Thoracic aorta (tissue), 2 donors: ENCODE results near the gene NT5C1A. TPM values are rescaled to one million over a fixed set of nuclear protein-coding genes. Genes with fewer than 3 reads are reported as not detected.

Experiments
- ATAC-seq: fragments of 150-250 bp; one replicate; pipeline ENCODE4 v1.8.0; 2017; ENCODE audit warnings: low read depth; ENCODE audit not compliant: insufficient number of reproducible peaks, low FRiP score
- DNase-seq: peaks from one replicate; pipeline ENCODE4 v3.0.0-alpha.2; 2020; ENCODE audit warnings: low spot score
- H3K27ac ChIP-seq, 2 donors: fragments of 200-600 bp; sonication (generic); 1 replicate in 1 of 2; 2 replicates in 1 of 2; pipeline ENCODE4 v1.5.1; 2016; ENCODE audit warnings: mild to moderate bottlenecking in 2 of 2, moderate library complexity in 2 of 2
- H3K27me3 ChIP-seq: fragments of 200-600 bp; sonication (generic); replicated peaks from 2 replicates; pipeline ENCODE4 v1.6.0; 2016; ENCODE audit warnings: mild to moderate bottlenecking; ENCODE audit not compliant: insufficient read depth
- H3K36me3 ChIP-seq: fragments of 200-600 bp; sonication (generic); one replicate; pipeline ENCODE4 v1.5.1; 2016
- H3K4me1 ChIP-seq, 2 donors: fragments of 200-600 bp; sonication (generic); 1 replicate in 1 of 2; 2 replicates in 1 of 2; pipeline versions ENCODE4 v1.5.1 to v1.6.0; 2016; ENCODE audit warnings: low read depth in 2 of 2, mild to moderate bottlenecking in 1 of 2; ENCODE audit not compliant: control insufficient read depth in 1 of 2
- H3K4me3 ChIP-seq: fragments of 200-600 bp; sonication (generic); 2 replicates; pipeline ENCODE4 v1.5.1; 2016; ENCODE audit warnings: mild to moderate bottlenecking
- H3K9me3 ChIP-seq: fragments of 200-600 bp; sonication (generic); 2 replicates; pipeline ENCODE4 v1.5.1; 2016
- total RNA-seq, 2 donors: library from RNA; depleted of rRNA; stranded (reverse); fragments of >200 nt; gene quantifications; one replicate each; pipeline versions ENCODE4 v1.1.0 to v1.2.3, GENCODE V29; 2016
- TF ChIP-seq, protein P1 (sequence below): fragments of 200-600 bp; sonication (generic); IDR thresholded peaks from one replicate; pipeline ENCODE4 v1.5.1; 2019; ENCODE audit warnings: antibody characterized with exemption

Gene NT5C1A
- total RNA-seq, 2 donors from 2014 or later = 2.8 TPM; not detected in 1

DNA sequence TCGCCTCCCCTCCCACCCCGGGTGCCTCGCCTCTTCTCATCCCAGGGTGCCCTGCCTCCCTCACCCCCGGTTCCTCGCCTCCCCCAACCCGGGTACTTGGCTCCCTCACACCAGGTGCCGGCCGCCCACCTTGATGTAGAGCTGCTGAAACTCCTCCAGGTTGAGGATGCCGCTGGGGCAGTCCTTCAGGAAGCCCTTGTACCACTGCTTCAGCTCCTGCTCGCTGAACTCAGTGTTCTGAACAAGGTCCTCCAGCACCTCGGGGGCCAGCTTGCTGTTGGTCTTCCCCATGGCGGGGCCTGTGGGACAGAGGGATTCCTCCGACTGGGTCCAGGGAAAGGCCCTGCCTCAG is 12.4 kb upstream of the NT5C1A start:
- Histone ChIP-seq H3K27ac (no peak overlapping the region), H3K4me1 (no peaks in the 10 kb centered on the region), H3K36me3 (no peaks in the 10 kb centered on the region), H3K27me3 (peaks cover under 1% of the 10 kb centered on the region), H3K4me3 (no peak overlapping the region), H3K9me3 (no peaks in the 10 kb centered on the region)
- TF ChIP-seq, protein P1, sequence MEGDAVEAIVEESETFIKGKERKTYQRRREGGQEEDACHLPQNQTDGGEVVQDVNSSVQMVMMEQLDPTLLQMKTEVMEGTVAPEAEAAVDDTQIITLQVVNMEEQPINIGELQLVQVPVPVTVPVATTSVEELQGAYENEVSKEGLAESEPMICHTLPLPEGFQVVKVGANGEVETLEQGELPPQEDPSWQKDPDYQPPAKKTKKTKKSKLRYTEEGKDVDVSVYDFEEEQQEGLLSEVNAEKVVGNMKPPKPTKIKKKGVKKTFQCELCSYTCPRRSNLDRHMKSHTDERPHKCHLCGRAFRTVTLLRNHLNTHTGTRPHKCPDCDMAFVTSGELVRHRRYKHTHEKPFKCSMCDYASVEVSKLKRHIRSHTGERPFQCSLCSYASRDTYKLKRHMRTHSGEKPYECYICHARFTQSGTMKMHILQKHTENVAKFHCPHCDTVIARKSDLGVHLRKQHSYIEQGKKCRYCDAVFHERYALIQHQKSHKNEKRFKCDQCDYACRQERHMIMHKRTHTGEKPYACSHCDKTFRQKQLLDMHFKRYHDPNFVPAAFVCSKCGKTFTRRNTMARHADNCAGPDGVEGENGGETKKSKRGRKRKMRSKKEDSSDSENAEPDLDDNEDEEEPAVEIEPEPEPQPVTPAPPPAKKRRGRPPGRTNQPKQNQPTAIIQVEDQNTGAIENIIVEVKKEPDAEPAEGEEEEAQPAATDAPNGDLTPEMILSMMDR = no peak
- DNase-seq (no peak), ATAC-seq (no peak)

DNA sequence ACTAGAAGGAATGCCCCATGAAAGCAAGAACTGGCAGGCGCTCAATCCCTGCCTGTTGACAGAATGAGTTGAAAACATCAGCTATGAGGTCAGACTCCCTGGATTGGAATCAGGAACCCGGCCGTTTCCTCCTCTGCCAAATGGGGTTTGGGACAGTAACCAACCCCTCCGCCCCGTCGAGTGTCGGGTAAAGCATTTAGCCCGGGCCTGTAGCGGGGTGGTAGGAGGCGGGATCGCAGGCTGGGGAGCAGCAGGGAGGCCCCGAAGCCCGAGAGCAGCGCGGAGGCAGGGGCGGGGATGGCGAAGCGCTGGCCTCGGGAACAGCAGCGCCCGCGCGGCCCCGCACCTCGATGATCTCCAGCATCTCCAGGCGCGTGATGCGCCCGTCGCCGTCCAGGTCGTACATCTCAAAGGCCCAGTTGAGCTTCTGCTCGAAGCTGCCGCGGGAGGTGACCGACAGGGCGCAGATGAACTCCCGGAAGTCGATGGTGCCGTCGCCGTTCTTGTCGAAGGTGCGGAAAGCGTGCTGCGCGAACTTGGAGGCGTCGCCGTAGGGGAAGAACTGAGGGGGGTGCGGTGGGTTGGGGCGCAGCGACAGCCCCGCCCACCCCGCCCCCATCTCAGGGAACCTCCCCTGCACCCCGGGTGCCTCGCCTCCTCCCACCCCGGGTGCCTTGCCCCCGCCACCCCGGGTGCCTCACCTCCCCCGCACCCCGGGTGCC is 11.8 kb upstream of the NT5C1A start:
- Histone ChIP-seq H3K4me3 (no peak overlapping the region), H3K9me3 (no peaks in the 10 kb centered on the region), H3K27ac (no peak overlapping the region), H3K27me3 (no peaks in the 10 kb centered on the region), H3K4me1 (no peaks in the 10 kb centered on the region), H3K36me3 (no peaks in the 10 kb centered on the region)
- ATAC-seq = no peak
- TF ChIP-seq, protein P1 = no peak
- no peak for DNase-seq

DNA sequence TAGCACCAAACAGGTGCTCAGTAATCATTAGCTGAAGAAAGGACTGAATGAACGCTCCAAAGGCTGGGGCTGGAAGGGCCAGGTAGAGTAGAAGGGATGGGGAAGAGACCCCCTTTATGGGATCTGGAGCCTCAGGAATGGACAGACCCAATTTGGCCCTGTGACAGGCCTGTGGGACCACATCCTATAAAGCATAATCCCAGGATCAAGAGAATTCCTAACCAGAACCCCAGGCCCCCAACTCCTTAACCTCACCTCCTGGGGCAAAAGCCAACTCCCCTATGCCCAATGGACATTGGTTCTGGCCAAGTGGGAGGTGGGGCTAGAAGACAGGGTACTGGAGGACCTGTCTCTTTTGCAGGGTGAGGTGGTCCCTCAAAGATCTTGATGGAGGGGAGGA is 10.1 kb upstream of the NT5C1A start:
- Histone ChIP-seq H3K9me3 (no peaks in the 10 kb centered on the region), H3K4me3 (no peak overlapping the region), H3K27me3 (no peaks in the 10 kb centered on the region), H3K4me1 (no peaks in the 10 kb centered on the region), H3K36me3 (no peaks in the 10 kb centered on the region), H3K27ac (no peak overlapping the region)
- ATAC-seq = no peak
- TF ChIP-seq, protein P1 = no peak
- no peak for DNase-seq

DNA sequence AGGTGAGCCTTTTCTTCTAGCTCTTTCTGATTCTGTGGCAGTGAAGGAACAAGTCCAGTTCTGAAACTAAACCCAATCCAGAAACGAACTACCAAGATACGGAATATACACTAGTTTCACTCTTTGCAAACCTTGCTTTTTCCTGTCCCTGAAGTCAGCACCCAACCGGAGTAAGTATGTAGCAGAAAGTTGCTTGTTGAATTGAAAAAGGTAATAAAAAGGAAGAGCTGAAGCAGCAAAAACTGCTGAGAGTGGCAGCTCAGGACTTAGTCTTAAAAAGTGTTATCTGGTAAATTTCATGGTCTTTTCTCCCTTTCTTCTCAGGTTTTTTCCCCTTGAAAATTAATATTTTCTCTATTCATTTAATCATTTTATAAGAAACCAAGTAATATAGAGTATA is 9.4 kb upstream of the NT5C1A start:
- Histone ChIP-seq H3K4me1 (no peaks in the 10 kb centered on the region), H3K27ac (no peak overlapping the region), H3K27me3 (no peaks in the 10 kb centered on the region), H3K36me3 (no peaks in the 10 kb centered on the region), H3K4me3 (no peak overlapping the region), H3K9me3 (no peaks in the 10 kb centered on the region)
- no peak for ATAC-seq
- TF ChIP-seq, protein P1 = no peak
- no peak for DNase-seq

DNA sequence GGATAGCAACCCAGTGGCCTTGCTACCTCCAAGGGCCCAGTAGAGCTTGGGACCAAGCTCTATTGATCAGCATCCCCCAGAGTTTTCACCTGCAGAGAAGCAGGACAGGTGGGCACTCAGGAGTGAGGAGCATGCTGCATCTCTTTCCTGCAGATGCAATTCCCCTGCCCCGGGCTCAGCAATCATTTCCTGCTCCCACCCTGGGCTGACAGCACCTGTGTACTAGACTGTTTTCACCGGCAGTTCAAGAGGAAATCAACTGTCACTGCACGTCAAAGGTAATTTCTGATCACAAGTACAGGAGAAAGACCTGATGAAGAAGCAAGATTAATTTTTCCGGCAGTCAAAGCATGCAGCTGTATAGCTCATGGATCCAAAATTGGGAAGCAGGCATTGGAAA is 8.8 kb upstream of the NT5C1A start:
- no peak for ATAC-seq
- TF ChIP-seq, protein P1 = no peak
- no peaks in the 10 kb centered on the region for H3K36me3 ChIP-seq
- no peak overlapping the region for H3K27ac ChIP-seq
- no peaks in the 10 kb centered on the region for H3K27me3 ChIP-seq
- H3K4me3 ChIP-seq = no peak overlapping the region
- no peaks in the 10 kb centered on the region for H3K9me3 ChIP-seq
- DNase-seq = no peak
- H3K4me1 ChIP-seq = no peaks in the 10 kb centered on the region
